GM18517 (cell line): Measurements from ENCODE around the gene NYAP1.

Experiments used
- ATAC-seq: cut with Tn5 transposase; IDR thresholded peaks from one replicate; pipeline ENCODE4 v1.9.1; 2021; ENCODE audit warnings: mild to moderate bottlenecking, moderate library complexity; ENCODE audit not compliant: unreplicated experiment

Gene NYAP1

DNA sequence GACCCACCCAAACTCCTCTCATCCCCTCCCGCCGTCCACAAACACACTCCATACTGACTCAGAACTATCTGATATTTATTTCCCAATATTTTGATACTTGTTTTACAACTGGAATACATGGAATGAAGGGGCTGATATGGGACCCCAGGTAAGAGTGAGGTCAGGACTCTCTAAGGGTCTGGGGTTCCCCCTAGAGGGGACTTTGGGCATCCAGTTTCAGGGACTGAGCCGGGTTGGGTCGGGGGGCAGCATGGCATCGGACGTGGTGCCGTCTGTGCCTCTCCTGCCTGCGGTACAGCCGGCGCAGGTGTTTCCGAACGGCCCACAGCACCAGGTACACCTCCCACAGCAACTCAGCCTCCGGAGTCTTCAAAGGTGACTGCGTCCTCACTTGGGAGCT, 27.2 kb upstream of the NYAP1 start:
- ATAC-seq: no peak

DNA sequence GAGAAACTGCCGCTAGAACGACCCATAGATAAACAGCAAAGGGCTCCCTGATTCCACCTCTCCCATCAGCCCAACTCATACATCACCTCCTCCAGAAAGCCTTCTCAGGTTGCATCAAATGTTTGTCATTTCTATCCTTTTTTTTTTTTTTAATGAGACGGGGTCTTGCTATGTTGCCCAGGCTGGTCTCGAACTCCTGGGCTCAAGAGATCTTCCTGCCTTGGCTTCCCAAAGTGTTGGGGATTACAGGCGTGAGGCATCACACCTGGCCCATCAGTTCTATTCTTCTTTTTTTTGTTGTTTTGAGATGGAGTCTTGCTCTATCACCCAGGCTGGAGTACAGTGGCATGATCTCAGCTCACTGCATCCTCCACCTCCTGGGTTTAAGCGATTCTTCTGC, 26.7 kb upstream of the NYAP1 start:
- ATAC-seq: no peak

DNA sequence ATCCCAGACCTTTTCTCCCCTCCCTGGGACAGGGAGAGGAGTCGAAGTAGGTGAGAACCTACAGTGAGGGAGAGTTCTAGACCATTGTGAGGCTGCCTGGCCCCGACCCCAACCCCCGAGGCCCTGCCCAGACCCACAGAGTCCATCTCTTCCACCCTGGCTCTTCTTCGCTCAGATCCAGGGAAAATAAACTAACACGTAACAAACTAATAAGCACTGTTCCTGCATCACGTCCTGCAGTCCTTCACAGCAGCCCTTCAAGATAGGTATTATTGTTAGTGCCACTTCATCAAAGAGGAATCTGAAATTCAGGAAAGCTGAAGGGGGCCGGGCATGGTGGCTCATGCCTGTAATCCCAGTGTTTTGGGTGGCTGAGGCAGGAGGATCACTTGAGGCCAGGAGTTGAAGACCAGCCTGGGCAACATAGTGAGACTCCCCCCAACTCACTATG, 19.5 kb upstream of the NYAP1 start, which contains the start of gene SPACDR:
SPACDR (minus strand) TSS at position 51 of the 451 bp plus-strand sequence. CDS start 235 bp downstream, outside the sequence.
- no peak for ATAC-seq

- ATAC-seq: no peak
Observed at GRCh38 chr7:100464791-100465190, 18.9 kb upstream of the NYAP1 start.

DNA sequence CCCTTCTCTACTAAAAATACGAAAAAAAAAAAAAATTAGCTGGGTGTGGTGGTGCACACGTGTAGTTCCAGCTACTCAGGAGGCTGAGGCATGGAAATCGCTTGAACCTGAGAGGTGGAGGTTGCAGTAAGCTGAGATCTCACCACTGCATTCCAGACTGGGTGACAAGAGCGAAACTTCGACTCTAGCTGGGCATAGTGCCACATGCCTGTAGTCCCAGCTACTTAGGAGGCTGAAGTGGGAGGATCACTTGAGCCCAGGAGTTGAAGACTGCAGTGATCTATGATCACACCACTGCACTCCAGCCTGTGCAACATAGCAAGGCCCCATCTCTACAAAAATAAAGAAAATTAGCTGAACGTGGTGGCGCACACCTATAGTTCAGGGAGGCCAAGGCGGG, 18.4 kb upstream of the NYAP1 start:
- no peak for ATAC-seq

GRCh38 chr7:100465702-100466311, 17.9 kb upstream of the NYAP1 start:
- ATAC-seq: no peak

GRCh38 chr7:100466653-100467605, 16.8 kb upstream of the NYAP1 start:
- ATAC-seq: no peak

DNA sequence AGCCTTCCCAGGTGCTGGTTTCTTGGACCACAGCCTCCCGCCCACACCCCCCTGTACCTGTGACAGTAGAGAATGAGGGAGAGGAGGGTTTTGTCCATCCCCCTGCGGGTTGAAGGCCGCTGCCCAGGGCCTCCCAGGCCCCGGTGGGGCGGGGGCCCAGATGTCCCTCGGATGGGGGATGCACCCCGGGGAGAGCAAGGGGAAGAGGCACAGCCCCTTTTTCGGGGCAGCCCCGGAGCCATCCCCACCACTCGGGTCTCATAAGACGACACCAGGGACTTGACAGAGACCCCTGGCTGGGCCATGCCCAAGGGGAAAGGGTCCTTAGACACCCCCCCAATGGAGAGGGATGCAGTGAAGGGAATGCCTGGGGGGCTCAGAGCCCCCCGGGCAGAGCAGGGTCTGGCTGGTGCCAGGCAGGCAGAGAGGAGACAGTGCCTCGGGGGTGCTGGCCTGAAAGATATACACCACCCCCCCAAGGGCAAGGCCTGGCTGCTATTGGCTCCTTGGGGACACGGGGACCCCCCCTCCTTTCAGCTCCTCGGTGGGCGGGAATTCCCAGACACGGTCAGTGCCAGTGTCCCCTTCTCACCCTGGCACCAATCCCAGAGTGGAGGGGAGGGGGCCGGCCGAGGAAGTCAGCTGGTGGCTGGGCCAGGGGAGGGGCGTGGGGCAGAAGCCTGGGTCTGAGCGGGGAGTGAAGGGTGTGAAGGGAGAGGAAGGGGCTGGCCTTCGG, 15.9 kb upstream of the NYAP1 start:
- ATAC-seq: no peak

GRCh38 chr7:100469227-100470044, 14.3 kb upstream of the NYAP1 start:
- no peak for ATAC-seq

DNA sequence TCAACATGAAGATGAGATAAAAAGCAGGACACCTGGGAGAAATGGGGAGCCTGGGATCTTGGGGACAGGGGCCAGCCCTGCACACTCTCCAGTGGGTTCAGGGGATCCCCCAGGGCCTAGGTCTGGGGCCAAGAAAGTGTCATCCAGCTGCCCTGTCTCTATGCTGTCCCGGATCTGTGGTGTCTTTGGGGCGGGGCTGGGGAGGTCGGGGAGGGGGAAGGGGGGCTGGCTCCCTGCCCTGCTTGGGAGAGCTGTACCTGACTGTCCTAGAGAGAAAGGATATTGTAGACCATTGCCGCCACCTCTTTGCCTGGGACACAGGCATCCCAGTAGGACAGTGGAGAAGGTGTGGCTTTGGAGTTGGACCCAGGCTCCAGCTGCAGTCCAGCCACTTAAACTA, 12.7 kb upstream of the NYAP1 start:
- no peak for ATAC-seq

DNA sequence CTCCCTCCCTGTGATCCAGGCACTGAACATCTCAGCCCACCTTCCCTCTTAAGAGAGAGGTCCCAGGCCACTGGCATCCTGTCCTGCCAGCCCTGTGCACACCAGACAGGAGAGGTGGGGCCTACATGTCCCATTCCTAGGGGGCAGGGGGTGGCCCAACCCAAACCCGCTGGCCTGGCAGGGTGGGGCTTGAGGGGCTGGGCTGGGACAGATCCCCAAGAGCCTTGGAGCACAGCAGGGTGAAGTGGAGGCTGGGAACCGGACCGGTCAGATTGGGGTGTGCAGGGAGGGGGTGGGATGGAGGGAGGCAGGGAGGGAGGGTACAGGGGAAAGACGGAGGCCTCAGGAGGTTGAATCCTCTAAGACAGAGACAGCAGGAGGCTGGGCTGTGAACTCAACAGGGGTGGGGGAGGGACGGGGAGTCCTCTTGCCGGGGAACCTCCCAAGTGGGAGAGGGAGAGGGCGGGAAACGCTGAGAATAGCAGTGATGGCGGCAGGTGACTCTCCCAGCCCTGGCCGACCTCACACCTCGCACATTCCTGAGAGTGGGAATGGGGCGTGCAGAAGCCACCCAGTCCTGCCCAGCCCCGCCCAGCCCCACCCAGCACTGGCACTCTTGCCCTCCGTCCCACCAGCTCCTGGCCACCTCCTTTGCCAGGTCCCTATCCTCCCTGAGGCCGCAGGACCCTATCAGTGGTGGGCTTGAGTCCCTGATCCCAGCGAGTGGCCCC, 11.4 kb upstream of the NYAP1 start:
- no peak for ATAC-seq

- no peak for ATAC-seq
Observed at GRCh38 chr7:100472854-100473499, 10.8 kb upstream of the NYAP1 start.

DNA sequence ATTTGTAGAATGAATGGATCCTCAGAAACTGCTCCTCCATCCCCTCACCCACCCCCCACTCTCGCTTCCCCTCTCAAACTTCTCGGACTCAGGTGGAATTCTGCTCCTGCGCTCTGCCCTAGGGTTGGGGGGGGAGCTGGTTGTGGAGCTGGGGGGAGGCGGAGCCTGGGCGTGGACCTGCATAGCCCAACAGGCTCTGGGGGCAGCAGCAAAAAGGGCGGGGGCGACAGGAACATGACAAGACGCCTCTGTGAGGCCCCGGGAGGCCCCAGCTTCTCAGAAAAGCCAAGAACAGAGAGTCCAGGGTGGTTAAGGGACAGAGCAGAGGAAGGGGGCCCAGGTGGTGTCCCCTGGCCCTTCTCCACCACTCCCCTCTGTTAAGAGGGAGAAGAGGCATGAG, 8.2 kb upstream of the NYAP1 start:
- ATAC-seq: no peak

DNA sequence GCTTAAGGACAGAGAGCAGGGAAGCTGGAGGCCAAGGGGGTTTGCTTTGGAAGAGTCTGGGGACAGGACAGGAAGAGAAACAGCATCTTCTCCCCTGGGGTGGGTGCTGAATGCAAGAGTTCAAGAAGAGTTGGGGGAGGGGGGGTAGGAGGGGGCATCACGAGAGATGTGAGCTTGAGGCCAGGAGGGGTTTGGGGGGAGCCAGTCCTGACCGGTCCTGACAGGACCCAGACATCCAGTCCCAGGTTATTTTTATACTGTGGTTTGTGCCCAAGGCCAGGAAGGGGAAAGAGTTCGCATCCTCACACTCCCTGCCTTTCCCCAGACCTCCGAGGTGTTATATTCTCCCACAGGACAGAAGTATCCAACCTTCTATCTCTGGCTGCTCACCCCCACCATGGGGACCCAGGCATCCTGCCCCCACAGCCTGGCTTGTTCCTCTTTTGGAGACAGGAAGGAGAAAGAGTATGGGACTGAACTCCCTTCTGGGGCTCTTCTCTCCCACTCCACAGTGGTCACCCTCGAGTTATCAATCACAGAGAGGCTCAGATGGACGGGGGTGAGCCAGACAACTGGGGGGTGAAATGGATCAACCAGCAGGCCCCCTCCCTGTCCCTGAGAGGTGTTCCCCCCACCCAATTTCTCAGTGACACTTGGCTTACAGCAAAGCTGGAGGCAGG, 7.5 kb upstream of the NYAP1 start:
- ATAC-seq: no peak

GRCh38 chr7:100476903-100477870, 6.5 kb upstream of the NYAP1 start:
- no peak for ATAC-seq

DNA sequence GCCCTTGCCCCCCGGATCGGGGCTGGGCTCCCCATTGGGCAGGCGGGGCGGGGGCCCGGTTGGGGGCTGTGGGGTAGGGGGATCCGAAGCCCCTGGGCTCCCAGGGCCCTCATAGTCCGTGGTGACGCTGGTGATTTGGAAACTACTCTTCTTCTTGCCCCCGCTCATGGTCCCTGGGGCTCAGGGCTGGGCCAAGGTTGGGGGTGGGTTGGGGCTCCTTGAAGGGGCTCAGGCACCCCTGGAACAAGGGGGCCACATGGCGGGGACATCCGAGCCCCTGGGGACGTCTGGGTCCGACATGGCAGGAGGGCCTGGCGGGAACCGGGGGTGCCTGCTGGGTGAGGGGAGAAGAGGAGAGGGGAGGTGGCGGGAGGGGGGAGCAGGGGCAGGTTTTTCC, 5.9 kb upstream of the NYAP1 start:
- no peak for ATAC-seq

DNA sequence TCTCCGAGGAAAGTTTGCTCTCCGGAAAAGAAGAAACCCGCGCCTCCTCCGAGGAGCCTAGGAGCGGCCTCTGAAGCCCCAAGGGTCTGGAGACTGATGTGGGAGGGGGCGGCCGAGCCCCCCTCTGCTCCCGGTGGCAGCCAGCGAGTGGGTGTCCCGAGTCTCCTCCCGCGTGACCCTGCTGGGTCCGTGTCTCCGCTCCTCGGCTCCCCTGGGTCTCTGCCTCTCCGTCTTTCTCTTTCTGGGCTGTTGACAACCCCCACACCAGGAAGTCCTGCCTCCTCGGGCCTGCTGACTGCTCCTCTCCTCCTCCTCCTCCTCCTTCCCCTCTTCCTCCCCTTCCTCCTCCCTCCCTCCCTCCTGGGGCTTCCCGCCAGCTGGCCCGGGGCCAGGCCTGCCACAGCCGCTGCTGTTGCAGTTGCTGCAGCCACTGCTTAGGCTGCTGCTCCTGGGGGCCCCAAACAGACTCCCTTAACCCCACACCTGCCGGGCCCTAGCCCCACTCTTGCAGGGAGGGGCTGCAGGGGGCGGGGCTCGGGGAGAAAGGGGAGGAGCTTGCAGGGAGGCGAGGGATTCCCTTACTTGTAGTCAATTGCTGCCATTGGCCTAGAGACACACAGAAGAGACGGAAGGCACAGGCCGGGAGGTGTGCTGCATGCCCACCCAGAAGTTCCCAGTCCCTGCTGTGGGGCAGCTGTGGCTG, 4.6 kb upstream of the NYAP1 start, which contains the start of gene TSC22D4:
TSC22D4 (minus strand) TSS at position 257 of the 703 bp plus-strand sequence. CDS start 1,176 bp downstream, outside the sequence.
- peak; percentile 60 for ATAC-seq
